BJ (cell line): Measurements from ENCODE around the gene KAZALD1. TPM values are rescaled to one million over a fixed set of nuclear protein-coding genes. Genes with fewer than 3 reads are reported as not detected.

ENCODE experiments used
- CTCF ChIA-PET: fragments of 350-600 bp; formaldehyde crosslinking; extraction: SDS; loops from one replicate; lab custom pipeline; 2021; ENCODE audit warnings: antibody characterized with exemption, inconsistent platforms; lab: Yijun Ruan, JAX
- POLR2A ChIA-PET: fragments of 300-600 bp; sonication (Branson Sonifier 250); formaldehyde crosslinking; extraction: SDS; loops from one replicate; lab custom pipeline; 2021; ENCODE audit warnings: antibody characterized with exemption; lab: Charles Lee
- DNase-seq: peaks from one replicate; pipeline ENCODE4 v3.0.0-alpha.2; 2011; ENCODE audit warnings: low read depth
- H3K27me3 ChIP-seq: 2 replicates; pipeline ENCODE4 v1.6.0; 2011; ENCODE audit warnings: low read length; ENCODE audit not compliant: control insufficient read depth, insufficient read depth
- H3K36me3 ChIP-seq: 2 replicates; pipeline ENCODE4 v1.5.1; 2011; ENCODE audit warnings: low read length; ENCODE audit not compliant: control insufficient read depth, insufficient read depth
- H3K4me3 ChIP-seq: 2 replicates; pipeline ENCODE4 v1.5.1; 2011; ENCODE audit warnings: low read depth, mild to moderate bottlenecking, control low read depth, low read length
- polyA plus RNA-seq: library from polyadenylated mRNA; depleted of rRNA; stranded (reverse); fragments of >200 nt; gene quantifications from 2 replicates; pipeline ENCODE4 v1.2.3, GENCODE V29; 2011
- TF ChIP-seq, protein P1 (sequence below): IDR thresholded peaks from 2 replicates; pipeline ENCODE4 v1.5.1; 2011; ENCODE audit warnings: low read depth, mild to moderate bottlenecking, control low read depth, inconsistent platforms, low read length, moderate library complexity; ENCODE audit not compliant: insufficient read depth

KAZALD1 gene
- polyA plus RNA-seq, 1 experiment: 32.4 TPM

GRCh38 chr10:101094121-101094879 is 32.5 kb downstream of the KAZALD1 start:
- Histone ChIP-seq H3K36me3 (no peaks in the 10 kb centered on the region), H3K27me3 (peaks cover 20% of the 10 kb centered on the region), H3K4me3 (no peak overlapping the region)
- ChIA-PET CTCF (interaction anchor here (0.6 to 13.9 kb wide), 14 partner anchors 9 to 477 kb away, joined by 3 to 312 read pairs (median 6); no protein-coding TSS in a partner anchor), POLR2A (no interaction called here)
- TF ChIP-seq, protein P1, sequence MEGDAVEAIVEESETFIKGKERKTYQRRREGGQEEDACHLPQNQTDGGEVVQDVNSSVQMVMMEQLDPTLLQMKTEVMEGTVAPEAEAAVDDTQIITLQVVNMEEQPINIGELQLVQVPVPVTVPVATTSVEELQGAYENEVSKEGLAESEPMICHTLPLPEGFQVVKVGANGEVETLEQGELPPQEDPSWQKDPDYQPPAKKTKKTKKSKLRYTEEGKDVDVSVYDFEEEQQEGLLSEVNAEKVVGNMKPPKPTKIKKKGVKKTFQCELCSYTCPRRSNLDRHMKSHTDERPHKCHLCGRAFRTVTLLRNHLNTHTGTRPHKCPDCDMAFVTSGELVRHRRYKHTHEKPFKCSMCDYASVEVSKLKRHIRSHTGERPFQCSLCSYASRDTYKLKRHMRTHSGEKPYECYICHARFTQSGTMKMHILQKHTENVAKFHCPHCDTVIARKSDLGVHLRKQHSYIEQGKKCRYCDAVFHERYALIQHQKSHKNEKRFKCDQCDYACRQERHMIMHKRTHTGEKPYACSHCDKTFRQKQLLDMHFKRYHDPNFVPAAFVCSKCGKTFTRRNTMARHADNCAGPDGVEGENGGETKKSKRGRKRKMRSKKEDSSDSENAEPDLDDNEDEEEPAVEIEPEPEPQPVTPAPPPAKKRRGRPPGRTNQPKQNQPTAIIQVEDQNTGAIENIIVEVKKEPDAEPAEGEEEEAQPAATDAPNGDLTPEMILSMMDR: no peak
- no peak for DNase-seq

DNA sequence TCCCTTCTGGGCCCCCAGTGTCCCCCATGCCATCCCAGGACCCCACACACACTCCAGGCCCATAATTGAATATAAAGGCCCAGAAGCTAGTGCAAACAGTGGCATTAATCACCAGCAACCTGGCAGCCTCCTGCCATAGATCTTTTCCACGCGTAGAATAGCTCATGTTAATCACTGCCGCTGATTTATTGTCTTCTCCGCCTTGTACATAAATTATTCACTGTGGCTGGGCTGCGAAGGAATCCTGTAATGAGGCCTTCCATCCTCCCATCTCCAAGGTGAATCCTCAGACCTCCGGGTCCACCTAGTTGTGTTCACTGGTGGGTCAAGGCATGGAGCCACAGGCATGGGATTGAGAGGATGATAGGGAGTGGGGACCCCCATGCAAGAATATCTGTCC is 33.2 kb downstream of the KAZALD1 start:
- no peak for DNase-seq
- TF ChIP-seq, protein P1: no peak
- peaks cover 25% of the 10 kb centered on the region for H3K27me3 ChIP-seq
- ChIA-PET POLR2A (interaction anchor here (0.6 to 1.1 kb wide), 2 partner anchors 47 to 435 kb away, joined by 3 read pairs; no protein-coding TSS in a partner anchor), CTCF (interaction anchor here (0.7 to 13.9 kb wide), 27 partner anchors 8 to 476 kb away, joined by 3 to 312 read pairs (median 5); no protein-coding TSS in a partner anchor)
- no peaks in the 10 kb centered on the region for H3K36me3 ChIP-seq
- no peak overlapping the region for H3K4me3 ChIP-seq

DNA sequence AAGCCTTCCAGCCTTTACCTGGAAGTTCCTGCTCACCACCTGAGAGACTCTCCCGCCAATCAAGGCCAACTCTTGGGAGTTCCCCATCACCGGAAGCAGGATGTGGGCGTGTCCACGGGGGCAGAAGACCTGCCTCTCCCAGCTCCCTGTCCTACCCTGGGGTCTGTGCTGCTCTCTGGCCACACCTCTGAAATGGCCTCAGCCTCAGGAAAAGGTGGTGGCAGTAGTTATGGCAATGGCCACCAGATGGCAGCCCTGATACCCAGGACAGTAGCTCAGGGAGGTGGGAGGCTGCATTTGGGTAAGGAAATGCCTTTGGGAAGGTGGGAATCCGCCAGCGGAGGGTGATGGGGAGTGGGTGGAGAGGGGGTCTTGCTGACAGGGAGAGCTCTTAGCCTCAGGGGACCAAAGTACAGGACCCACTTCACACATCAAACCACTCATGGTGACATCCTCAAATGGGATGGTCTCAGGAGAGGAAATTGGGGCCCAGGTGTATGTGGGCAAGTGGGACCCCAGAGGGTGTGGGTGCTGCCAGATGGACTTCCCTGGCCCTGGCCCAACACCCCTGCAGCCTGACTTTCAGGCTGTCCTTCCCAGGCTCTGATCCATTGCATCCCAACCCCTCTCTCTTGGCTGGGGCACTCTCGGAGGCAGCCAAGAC is 33.9 kb downstream of the KAZALD1 start:
- Histone ChIP-seq H3K27me3 (peaks cover 26% of the 10 kb centered on the region), H3K4me3 (no peak overlapping the region), H3K36me3 (no peaks in the 10 kb centered on the region)
- ChIA-PET CTCF (interaction anchor here (0.6 to 13.9 kb wide), 31 partner anchors 8 to 475 kb away, joined by 3 to 312 read pairs (median 4); no protein-coding TSS in a partner anchor), POLR2A (interaction anchor here (0.6 to 1.1 kb wide), 2 partner anchors 47 to 434 kb away, joined by 3 read pairs; no protein-coding TSS in a partner anchor)
- DNase-seq: no peak
- TF ChIP-seq, protein P1: peak; percentile 89

DNA sequence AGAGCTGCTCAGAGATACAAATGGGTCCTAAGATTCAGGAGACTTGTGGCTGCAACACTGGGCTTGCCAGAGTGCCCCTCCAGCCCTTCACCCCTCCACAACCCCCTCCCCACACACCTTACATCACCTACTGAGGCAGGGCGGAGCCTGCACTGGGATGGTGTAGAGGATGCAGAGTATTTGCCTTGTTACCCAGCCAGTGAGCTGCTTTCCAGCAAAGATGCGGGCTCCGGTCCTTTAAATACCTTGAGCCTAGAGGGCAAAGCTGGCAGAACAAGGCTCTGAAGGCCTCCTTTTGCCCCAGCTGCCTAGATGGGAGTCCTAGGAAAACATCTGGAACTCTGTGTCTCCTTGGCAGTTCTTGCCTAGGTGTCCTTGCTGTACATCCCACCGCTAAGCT is 34.6 kb downstream of the KAZALD1 start:
- ChIA-PET CTCF (interaction anchor here (1.1 to 13.9 kb wide), 14 partner anchors 9 to 167 kb away, joined by 3 to 312 read pairs (median 5); no protein-coding TSS in a partner anchor), POLR2A (no interaction called here)
- DNase-seq: no peak
- peaks cover 26% of the 10 kb centered on the region for H3K27me3 ChIP-seq
- H3K36me3 ChIP-seq: no peaks in the 10 kb centered on the region
- TF ChIP-seq, protein P1: no peak
- H3K4me3 ChIP-seq: no peak overlapping the region

DNA sequence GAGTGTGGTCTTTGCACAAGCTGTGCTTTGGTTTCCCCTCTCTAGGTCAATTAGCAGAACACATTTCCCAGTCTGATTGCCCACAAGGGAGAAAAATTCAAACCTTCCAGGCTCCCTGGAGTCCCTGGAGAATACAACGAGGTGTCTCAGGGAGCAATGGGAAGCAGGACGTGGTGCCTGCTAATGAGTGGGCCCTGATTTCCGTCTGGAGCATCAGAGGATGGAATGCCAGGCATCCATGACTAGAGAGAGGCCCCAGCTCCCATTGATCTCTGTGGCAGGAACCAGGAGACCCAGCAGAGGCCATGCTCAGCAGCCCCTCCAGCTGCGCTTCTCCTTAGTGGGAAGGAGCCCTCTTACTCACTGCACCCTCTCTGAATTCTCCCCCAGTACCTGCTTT is 36.1 kb downstream of the KAZALD1 start:
- POLR2A ChIA-PET: no interaction called here

More for the DNA sequence above, 36.1 kb downstream of the KAZALD1 start:
- H3K36me3 ChIP-seq: no peaks in the 10 kb centered on the region
- CTCF ChIA-PET: interaction anchor here (1.0 to 13.9 kb wide), 6 partner anchors 9 to 51 kb away, joined by 3 to 312 read pairs (median 5); no protein-coding TSS in a partner anchor
- H3K4me3 ChIP-seq: no peak overlapping the region
- H3K27me3 ChIP-seq: peaks cover 28% of the 10 kb centered on the region
- DNase-seq: no peak
- TF ChIP-seq, protein P1: no peak
